Measurements from ENCODE around the gene CHD9.

Gene CHD9

GRCh38 chr16:53084746-53085334, 30.0 kb downstream of the CHD9 start (continued):
- TF ChIP-seq ZNF184 (tag by site-specific recombination; IDR thresholded peaks at IDR 0.05) (no peak), ZNF169 (tag by site-specific recombination; IDR thresholded peaks at IDR 0.05) (no peak), ZNF311 (tag by site-specific recombination; IDR thresholded peaks at IDR 0.05; ENCODE audit: borderline replicate concordance) (no peak), ZNF660 (tag by site-specific recombination; IDR thresholded peaks at IDR 0.05) (no peak), PBX3 (CRISPR knock-in tag; IDR thresholded peaks at IDR 0.05) (no peak), ZNF221 (tag by site-specific recombination; IDR thresholded peaks at IDR 0.05; ENCODE audit: borderline replicate concordance) (no peak)

DNA sequence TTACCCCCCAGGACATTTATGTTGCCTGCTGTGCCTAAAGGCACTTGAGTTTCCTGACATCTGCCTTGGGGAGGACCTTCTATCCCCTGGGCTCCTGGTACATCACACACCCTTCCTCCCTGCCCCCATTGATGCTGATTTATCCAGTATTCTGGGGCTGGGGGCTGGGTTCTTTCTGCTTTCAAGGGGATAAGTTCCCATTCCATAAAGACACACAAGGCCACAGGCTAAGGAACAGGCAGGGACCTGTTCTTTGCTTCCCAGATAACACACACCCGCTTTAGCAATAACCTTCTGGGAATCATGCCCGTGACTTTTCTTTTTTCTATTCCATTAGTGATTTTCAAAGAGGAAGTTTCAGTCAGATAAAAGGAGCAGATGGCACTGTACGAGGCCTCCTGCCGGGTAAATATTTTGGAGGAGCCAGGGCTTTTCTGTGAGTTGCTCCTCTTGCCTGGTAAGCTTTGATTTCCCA, 30.6 kb downstream of the CHD9 start:
- H3K36me3 ChIP-seq (ENCODE audit: control insufficient read depth in 2 of 2, insufficient read depth in 1 of 2, low read length in 2 of 2), result no peaks in the 10 kb centered on the region; a peak in 1 of 3 replicates
- ChIA-PET POLR2A (no interaction called here), CTCF (no interaction called here)
- peaks cover 6% of the 10 kb centered on the region; the same call in 1 of the 2 replicates for H3K4me1 ChIP-seq (ENCODE audit: control insufficient read depth, insufficient read depth, low read length)
- H3K27ac ChIP-seq (ENCODE audit: extremely low read depth, low read depth, low read length), result no peak overlapping the region
- H3K4me3 ChIP-seq (ENCODE audit: low read depth, low read length), result no peak overlapping the region
- TF ChIP-seq ZIC2 (tag by site-specific recombination; IDR thresholded peaks at IDR 0.05) (0 out of 2 replicates have a peak, but pooled peaks have one; percentile 16), ZNF19 (tag by site-specific recombination; IDR thresholded peaks at IDR 0.05; ENCODE audit: low read depth) (no peak), ZNF426 (tag by site-specific recombination; IDR thresholded peaks at IDR 0.05) (no peak), ZEB2 (tag by site-specific recombination; IDR thresholded peaks at IDR 0.05) (no peak), ZNF529 (tag by site-specific recombination; IDR thresholded peaks at IDR 0.05; ENCODE audit: insufficient replicate concordance) (no peak)
- no peaks in the 10 kb centered on the region for H3K9me3 ChIP-seq (ENCODE audit: control insufficient read depth, insufficient read depth, low read depth, low read length)

DNA sequence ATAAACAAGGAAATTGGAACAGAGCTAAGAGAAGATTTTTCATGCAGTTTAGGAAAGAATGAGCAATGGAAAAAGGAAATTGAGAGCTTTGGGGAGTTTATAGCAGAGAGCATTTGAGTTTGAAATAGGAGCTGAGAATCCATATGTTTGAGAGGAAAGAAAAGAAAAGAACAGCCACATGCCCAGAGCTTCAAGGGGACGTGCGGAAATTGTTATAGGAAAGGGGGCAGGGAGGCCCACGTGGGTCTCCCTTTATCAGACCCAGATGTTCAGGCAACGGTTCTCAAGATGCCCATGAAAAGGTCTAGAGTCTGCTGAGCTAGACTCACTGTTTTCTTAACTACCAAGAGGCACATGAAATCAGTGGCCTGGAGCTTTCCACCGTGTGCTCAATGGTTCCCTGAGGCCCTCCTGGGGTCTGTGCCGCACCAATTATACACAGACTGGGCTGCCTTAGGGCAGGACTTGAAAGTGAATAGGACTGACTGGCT, 31.2 kb downstream of the CHD9 start:
- no peaks in the 10 kb centered on the region; a peak in 1 of 3 replicates for H3K36me3 ChIP-seq (ENCODE audit: control insufficient read depth in 2 of 2, insufficient read depth in 1 of 2, low read length in 2 of 2)
- no peak overlapping the region for H3K4me3 ChIP-seq (ENCODE audit: low read depth, low read length)
- no peaks in the 10 kb centered on the region for H3K9me3 ChIP-seq (ENCODE audit: control insufficient read depth, insufficient read depth, low read depth, low read length)
- peaks cover 7% of the 10 kb centered on the region; the same call in 1 of the 2 replicates for H3K4me1 ChIP-seq (ENCODE audit: control insufficient read depth, insufficient read depth, low read length)
- no peak overlapping the region for H3K27ac ChIP-seq (ENCODE audit: extremely low read depth, low read depth, low read length)
- ChIA-PET CTCF (no interaction called here), POLR2A (no interaction called here)
- TF ChIP-seq SP2 (tag by site-specific recombination; IDR thresholded peaks at IDR 0.05) (no peak), ZIC2 (tag by site-specific recombination; IDR thresholded peaks at IDR 0.05) (peak; percentile 35; the same call in 1 of the 2 replicates), ZNF133 (tag by site-specific recombination; IDR thresholded peaks at IDR 0.05) (peak; percentile 80), SALL2 (tag by site-specific recombination; IDR thresholded peaks at IDR 0.05; ENCODE audit: borderline replicate concordance) (no peak), ZNF585B (tag by site-specific recombination; IDR thresholded peaks at IDR 0.05) (no peak)

DNA sequence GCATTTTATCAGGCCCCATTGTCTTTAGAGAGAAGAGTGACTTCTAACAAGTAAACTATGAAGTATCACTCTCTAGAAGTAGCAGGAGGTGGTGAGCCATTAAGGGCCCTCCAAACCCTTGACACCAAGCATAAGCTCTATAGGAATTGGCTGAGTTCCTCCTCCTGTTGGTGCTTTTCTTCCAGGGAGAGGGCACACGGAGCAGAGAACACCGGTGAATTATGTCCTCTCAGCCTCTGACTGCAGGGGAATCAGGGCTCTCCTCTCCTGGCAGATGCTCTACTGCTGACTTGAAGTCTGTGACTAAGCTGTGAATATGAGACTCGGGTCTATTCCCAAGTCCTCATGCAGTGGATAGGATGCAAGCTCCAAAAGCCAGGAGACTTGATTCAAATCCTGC, 32.3 kb downstream of the CHD9 start:
- H3K4me1 ChIP-seq (ENCODE audit: control insufficient read depth, insufficient read depth, low read length), result peaks cover 17% of the 10 kb centered on the region
- H3K27ac ChIP-seq (ENCODE audit: extremely low read depth, low read depth, low read length), result no peak overlapping the region
- H3K36me3 ChIP-seq (ENCODE audit: control insufficient read depth in 2 of 2, insufficient read depth in 1 of 2, low read length in 2 of 2), result no peaks in the 10 kb centered on the region; a peak in 1 of 3 replicates
- H3K9me3 ChIP-seq (ENCODE audit: control insufficient read depth, insufficient read depth, low read depth, low read length), result no peaks in the 10 kb centered on the region
- ChIA-PET POLR2A (no interaction called here), CTCF (no interaction called here)
- TF ChIP-seq ZNF692 (tag by site-specific recombination; IDR thresholded peaks at IDR 0.05), result no peak
- TF ChIP-seq ZNF18 (tag by site-specific recombination; IDR thresholded peaks at IDR 0.05), result no peak
- TF ChIP-seq ZSCAN16 (tag by site-specific recombination; IDR thresholded peaks at IDR 0.05), result no peak
- TF ChIP-seq ZNF785 (tag by site-specific recombination; IDR thresholded peaks at IDR 0.05), result no peak
- H3K4me3 ChIP-seq (ENCODE audit: low read depth, low read length), result no peak overlapping the region

All from HEK293 (cell line).